Fibroblast of skin of left quadriceps (primary cell): ENCODE results near the gene PDIA2.
"Not testable (repeated sequence)": the region's sequence is repeated elsewhere in the genome, so short reads cannot be mapped to it uniquely, and the experiment has no call there.

Experiments
- DNase-seq, 2 experiments: peaks; one replicate each; pipeline ENCODE4 v3.0.0-alpha.2; 2013; ENCODE audit warnings: low read depth in 2 of 2

PDIA2 gene

GRCh38 chr16:325375-326145, 42.6 kb downstream of the PDIA2 start:
- no peak for DNase-seq

GRCh38 chr16:330741-331140, 47.8 kb downstream of the PDIA2 start:
- DNase-seq: no peak

GRCh38 chr16:331181-331814, 48.3 kb downstream of the PDIA2 start:
- not testable (repeated sequence) for DNase-seq

GRCh38 chr16:333406-334094, 50.6 kb downstream of the PDIA2 start:
- DNase-seq: no peak

GRCh38 chr16:334164-334832, 51.3 kb downstream of the PDIA2 start:
- not testable (repeated sequence) for DNase-seq

GRCh38 chr16:334861-335632, 52.1 kb downstream of the PDIA2 start:
- not testable (repeated sequence) for DNase-seq

- DNase-seq: no peak
Measured at GRCh38 chr16:336269-336668, 53.3 kb downstream of the PDIA2 start.
